Measurements from ENCODE around the gene TMEM54.

DNA sequence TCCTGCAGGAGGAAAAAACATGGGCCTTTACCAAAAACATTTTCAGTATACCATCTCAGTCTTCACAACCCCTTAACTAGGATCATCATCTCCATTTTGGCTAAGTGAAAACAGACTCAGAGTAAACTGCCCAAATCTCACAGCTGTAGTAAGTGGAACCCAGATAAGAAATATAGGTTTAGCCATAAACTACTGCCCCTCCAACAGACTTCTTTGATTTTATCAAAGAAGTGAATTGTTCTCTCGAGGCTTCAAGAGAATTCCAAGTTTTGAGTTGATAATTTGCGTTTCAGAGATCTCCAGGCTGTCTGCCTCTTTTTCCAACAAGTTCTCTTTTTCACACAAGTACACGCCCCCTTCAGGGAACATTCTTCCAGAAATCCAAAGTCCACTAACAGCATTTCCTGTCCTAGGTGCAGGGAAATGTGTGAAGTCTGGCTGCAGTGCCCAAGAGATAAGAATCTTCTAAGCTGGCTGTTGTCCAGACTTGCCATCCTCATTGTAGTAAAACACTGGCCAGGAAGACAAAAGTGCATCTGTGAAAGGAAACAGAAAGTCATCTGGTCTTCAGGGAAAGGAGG lies 32.6 kb upstream of the TMEM54 start:
- TF ChIP-seq EZH2 (IDR thresholded peaks at IDR 0.05; ENCODE audit: insufficient read depth, poor library complexity, severe bottlenecking) (no peak), EZH2phosphoT487 (IDR thresholded peaks at IDR 0.05; ENCODE audit: insufficient read depth, low read depth) (no peak)
